ENCODE measurements around the gene DBH.

DNA sequence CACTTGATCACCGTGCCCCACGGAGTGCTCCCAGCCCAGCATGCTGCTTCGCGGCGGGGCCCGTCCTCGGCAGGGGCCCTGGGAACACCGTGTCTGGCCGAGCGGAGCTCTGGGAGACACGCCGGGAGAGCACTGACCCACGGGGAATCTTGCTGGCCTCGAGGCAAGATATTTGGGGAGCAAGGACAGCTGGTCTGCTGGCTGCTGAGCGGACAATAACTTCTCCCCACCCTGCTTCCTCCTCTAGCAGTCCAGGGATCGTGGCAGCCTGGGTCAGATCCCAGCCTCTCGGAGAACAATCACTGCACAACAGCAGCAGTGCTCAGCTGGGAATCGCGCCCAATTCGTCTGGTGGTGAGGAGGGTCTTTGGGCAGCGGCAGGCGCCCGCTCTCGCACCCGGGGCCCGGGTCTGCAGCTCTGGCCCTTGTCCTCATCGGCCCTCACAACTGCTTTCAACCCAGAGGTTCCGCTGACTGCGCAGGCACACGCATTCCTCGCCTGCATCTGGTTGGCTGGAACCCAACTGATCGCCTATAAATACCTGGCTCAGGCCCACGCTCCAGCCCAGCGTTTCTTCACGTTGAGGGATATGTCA is 43.4 kb downstream of the DBH start:
- no peak for TF ChIP-seq POLR2AphosphoS5 (IDR thresholded peaks at IDR 0.05; ENCODE audit: low read depth, low read length)
- TF ChIP-seq, protein P1, sequence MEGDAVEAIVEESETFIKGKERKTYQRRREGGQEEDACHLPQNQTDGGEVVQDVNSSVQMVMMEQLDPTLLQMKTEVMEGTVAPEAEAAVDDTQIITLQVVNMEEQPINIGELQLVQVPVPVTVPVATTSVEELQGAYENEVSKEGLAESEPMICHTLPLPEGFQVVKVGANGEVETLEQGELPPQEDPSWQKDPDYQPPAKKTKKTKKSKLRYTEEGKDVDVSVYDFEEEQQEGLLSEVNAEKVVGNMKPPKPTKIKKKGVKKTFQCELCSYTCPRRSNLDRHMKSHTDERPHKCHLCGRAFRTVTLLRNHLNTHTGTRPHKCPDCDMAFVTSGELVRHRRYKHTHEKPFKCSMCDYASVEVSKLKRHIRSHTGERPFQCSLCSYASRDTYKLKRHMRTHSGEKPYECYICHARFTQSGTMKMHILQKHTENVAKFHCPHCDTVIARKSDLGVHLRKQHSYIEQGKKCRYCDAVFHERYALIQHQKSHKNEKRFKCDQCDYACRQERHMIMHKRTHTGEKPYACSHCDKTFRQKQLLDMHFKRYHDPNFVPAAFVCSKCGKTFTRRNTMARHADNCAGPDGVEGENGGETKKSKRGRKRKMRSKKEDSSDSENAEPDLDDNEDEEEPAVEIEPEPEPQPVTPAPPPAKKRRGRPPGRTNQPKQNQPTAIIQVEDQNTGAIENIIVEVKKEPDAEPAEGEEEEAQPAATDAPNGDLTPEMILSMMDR (IDR thresholded peaks at IDR 0.05 in 2 of 3, conservative IDR thresholded peaks at IDR 0.05 in 1 of 3; ENCODE audit: borderline replicate concordance in 1 of 3, insufficient read depth in 1 of 3, low read depth in 2 of 3, low read length in 2 of 3) = no peak
